Keratinocyte (primary cell): ENCODE measurements around the gene UNC79.

ENCODE experiments used
- EZH2 ChIP-seq: IDR thresholded peaks from one replicate; pipeline ENCODE4 v1.6.1; 2012; ENCODE audit warnings: inconsistent platforms, mild to moderate bottlenecking, low read length, moderate library complexity
- TF ChIP-seq, protein P1 (sequence below), 3 experiments: IDR thresholded peaks in 1 of 3; conservative IDR thresholded peaks in 1 of 3; optimal IDR thresholded peaks in 1 of 3; 2 replicates in 2 of 3; 3 replicates in 1 of 3; pipeline versions ENCODE3 to v1.5.1; 2011; ENCODE audit warnings: low read length in 3 of 3, mild to moderate bottlenecking in 3 of 3, moderate library complexity in 2 of 3, control low read depth in 1 of 3, inconsistent platforms in 1 of 3; ENCODE audit not compliant: insufficient read depth in 2 of 3; ENCODE audit errors: extremely low read depth in 1 of 3

DNA sequence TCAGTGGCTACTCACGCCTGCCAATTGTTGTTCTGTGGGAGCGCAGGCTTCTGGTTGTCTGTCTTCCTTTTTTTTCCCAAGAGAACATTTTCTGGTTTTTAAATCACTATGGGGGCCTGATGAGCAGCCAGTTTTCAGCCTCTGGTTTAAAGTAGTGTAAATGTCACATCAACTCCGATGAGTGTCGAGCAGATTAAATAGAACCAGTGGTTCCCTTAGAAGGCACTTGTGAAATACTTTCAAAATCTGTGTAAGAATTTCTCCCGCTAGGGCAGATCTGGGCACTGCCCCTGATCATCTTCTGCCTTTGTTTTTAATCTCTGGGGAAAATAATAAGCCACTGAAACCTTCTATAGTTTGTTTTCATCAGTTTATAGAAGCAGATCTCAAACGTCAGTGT lies 227.1 kb downstream of the UNC79 start:
- TF ChIP-seq EZH2 = no peak
- TF ChIP-seq, protein P1, sequence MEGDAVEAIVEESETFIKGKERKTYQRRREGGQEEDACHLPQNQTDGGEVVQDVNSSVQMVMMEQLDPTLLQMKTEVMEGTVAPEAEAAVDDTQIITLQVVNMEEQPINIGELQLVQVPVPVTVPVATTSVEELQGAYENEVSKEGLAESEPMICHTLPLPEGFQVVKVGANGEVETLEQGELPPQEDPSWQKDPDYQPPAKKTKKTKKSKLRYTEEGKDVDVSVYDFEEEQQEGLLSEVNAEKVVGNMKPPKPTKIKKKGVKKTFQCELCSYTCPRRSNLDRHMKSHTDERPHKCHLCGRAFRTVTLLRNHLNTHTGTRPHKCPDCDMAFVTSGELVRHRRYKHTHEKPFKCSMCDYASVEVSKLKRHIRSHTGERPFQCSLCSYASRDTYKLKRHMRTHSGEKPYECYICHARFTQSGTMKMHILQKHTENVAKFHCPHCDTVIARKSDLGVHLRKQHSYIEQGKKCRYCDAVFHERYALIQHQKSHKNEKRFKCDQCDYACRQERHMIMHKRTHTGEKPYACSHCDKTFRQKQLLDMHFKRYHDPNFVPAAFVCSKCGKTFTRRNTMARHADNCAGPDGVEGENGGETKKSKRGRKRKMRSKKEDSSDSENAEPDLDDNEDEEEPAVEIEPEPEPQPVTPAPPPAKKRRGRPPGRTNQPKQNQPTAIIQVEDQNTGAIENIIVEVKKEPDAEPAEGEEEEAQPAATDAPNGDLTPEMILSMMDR (optimal IDR thresholded peaks at IDR 0.05 in 1 of 3, IDR thresholded peaks at IDR 0.05 in 1 of 3, conservative IDR thresholded peaks at IDR 0.05 in 1 of 3; ENCODE audit: extremely low read depth in 1 of 3, insufficient read depth in 2 of 3, low read length in 3 of 3) = no peak
